GM19025 (cell line): ENCODE results near the gene ZNHIT3.

Source experiments
- ATAC-seq: cut with Tn5 transposase; IDR thresholded peaks from one replicate; pipeline ENCODE4 v1.9.1; 2021; ENCODE audit warnings: mild to moderate bottlenecking, low read depth, moderate library complexity; ENCODE audit not compliant: unreplicated experiment

Gene ZNHIT3

GRCh38 chr17:36509272-36509985 is 22.9 kb downstream of the ZNHIT3 start:
- ATAC-seq = no peak

DNA sequence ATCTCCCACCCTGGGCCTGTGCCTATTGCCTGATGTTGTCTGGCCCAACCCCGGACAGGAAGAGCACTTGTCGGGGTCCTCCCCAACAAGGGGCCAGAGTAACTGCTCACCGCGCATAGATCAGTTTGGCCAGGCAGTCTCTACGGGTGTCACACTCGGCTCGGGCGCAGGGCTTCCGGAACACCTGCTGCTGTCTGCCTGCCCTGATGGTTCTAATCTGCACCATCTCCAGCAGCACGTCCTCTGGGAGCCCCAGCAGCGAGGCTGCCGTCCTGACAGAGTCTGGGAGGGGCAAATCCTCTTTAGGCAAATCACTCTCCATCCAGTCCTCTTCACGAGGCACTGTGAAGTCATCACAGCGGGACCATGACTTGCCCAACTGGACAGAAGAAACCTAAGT is 24.2 kb downstream of the ZNHIT3 start:
- ATAC-seq = no peak

GRCh38 chr17:36511216-36511615 is 24.7 kb downstream of the ZNHIT3 start:
- no peak for ATAC-seq

- ATAC-seq = no peak
These were observed 26.2 kb downstream of the ZNHIT3 start for GRCh38 chr17:36512641-36513040.

GRCh38 chr17:36514856-36515255 is 28.4 kb downstream of the ZNHIT3 start:
- no peak for ATAC-seq

DNA sequence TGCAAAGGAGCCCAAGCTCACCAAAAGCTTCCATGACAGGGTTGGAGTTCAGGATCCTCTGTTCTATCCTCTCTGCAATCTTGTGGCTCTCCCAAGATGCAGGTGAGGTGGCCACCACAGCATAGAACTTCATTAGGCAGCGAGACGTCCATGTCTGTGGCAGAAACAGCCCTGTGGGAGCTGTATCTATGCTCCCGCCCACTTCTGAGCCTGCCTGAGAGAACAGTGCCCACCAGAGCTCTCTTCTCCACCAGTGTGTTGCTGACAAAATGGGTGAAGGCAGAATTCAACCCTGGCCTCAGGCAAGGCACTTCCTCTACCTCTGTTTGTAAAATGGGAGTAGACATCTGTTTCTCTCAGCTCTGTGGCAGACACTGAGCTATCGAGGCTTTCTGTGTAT is 29.4 kb downstream of the ZNHIT3 start:
- no peak for ATAC-seq

DNA sequence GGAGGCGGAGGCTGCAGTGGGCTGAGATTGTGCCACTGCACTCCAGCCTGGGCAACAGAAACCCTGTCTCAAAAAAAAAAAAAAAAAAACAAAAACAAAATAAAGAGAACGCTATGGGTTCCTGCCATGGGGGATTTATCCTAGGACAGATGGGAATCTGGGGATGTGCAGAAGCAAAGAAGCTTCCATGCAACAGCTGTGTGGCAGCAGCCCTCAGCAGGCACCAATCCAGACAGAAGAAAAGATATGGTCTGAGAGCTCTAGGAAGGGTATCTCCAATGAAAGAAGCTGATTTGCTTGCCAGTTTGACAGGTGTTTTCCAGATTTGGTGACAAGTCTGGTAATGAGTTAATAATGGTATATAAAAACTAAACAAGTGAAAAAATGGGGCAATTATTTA is 36.6 kb downstream of the ZNHIT3 start:
- ATAC-seq = no peak

- no peak for ATAC-seq
These were observed 38.0 kb downstream of the ZNHIT3 start for GRCh38 chr17:36524428-36524876.

DNA sequence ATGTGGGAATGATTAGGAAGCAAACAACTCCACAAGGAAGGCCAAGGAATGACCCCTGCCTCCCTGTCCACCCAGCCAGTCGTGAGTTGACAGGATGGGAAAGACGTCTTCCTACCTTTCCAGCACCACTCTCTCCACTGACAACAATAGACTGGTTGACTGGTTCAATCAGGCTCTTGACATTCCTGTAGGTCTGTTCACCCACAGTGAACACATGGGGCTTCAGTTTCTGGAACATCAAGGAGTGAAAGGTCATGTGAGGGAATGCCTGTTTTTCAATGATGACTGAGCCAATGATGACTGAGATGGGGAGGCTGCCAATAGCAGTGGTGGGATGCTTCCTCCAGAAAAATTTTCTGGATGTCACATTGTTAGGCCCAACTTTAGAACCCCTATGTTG is 38.6 kb downstream of the ZNHIT3 start:
- ATAC-seq = no peak

GRCh38 chr17:36525888-36526287 is 39.4 kb downstream of the ZNHIT3 start:
- ATAC-seq = no peak

GRCh38 chr17:36527621-36528250 is 41.3 kb downstream of the ZNHIT3 start:
- ATAC-seq = no peak

DNA sequence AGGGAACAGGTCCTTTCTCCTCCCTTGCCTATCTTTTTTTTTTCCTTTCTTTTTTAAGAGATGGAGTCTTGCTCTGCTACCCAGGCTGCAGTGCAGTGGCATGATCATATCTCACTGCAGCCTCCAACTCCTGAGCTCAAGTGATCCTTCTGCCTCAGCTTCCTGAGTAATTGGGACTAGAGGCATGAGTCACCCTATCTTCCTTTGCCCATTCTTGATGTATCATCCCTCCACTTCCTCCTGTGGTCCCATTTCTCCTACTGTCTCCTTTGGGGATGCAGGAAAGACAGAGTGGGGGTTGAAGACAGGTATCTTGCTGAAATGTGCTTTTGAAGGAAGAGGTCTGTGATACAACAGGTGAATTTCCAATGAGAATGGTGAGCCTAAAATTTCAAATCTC is 42.6 kb downstream of the ZNHIT3 start:
- ATAC-seq = no peak

- ATAC-seq = no peak
These were observed 46.0 kb downstream of the ZNHIT3 start for GRCh38 chr17:36532435-36532975.

DNA sequence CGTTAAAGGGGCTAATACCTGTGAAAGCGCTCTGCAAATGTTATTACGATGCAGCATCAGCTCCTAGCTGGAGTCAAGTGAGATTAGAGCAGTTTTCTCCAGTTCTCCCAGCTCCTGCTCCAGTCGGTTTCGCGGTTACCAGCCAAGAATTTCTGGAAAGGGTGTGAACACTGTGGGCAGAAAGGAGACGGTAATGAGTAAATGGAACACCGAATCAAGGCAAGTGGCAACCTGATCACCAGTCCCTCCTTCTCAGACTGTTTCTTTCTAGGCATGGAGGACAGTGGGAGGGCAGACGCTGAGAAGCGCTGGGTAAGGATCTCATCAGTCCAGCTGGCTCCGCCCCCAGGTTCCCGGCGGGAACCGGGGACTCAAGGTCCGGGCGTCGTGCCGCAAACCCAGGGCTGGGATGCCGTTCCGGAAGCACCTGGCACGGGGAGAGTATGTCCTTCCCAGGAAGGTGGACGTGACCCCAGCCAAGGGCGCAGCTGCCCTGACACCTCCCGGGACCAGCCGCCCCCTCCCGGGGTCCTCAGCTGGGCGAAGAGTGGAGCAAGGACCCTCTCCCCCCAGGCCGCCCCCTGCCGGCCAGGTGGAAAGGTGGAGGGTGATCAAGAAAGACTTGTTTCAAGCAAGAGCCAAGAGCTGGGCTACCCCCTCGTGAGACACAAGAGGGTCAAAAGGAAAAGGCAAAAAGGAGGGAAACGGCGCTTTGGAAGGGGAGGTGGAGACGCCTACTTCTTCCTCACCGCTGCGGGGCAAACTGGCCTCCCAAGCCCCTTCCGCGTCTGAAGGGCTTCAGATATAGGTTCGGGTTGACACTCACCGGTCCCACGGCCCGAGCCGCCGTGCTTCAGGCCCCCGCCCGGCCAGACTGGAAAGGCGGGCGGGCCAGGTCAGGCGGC is 47.7 kb downstream of the ZNHIT3 start:
- ATAC-seq = peak; percentile 13

- peak; percentile 61 for ATAC-seq
These were observed 48.6 kb downstream of the ZNHIT3 start, which contains the start of the genes MYO19 and PIGW for GRCh38 chr17:36534840-36535668. MYO19 (minus strand) TSS chr17:36534868; CDS start chr17:36532538, 2,330 bp downstream. PIGW (plus strand) TSS chr17:36534987; CDS start chr17:36537102, 2,115 bp downstream.

GRCh38 chr17:36535669-36536081 is 49.2 kb downstream of the ZNHIT3 start:
- no peak for ATAC-seq

- ATAC-seq = no peak
These were observed 54.2 kb downstream of the ZNHIT3 start for GRCh38 chr17:36540696-36541095.

- no peak for ATAC-seq
These were observed 56.3 kb downstream of the ZNHIT3 start for GRCh38 chr17:36542755-36543154.

DNA sequence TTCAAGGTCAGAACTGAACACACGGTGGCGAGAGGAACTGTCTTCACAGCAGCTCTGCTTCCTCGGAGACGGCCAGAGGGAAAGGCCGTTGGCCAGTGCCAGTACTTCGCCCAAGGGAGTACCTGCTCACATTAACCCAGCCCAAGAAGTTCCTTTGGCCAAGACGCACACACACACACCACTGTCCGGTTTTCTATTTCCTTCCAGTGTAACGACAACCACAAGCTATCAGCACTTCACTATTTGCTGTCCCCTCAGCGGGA is 57.5 kb downstream of the ZNHIT3 start:
- no peak for ATAC-seq
